Endothelial cell (in vitro differentiated cells): ENCODE data around the gene DHRS7B. TPM values are rescaled to one million over a fixed set of nuclear protein-coding genes. Genes with fewer than 3 reads are reported as not detected.

Experiments
- DNase-seq: peaks from one replicate; pipeline ENCODE4 v3.0.0; 2021; ENCODE audit warnings: low spot score
- H3K27ac Mint-ChIP-seq: one replicate; pipeline ENCODE4 v1.8.0; 2021; ENCODE audit warnings: mixed read lengths, inconsistent platforms; ENCODE audit not compliant: unreplicated experiment
- H3K27me3 Mint-ChIP-seq: one replicate; pipeline ENCODE4 v1.8.0; 2021; ENCODE audit warnings: mild to moderate bottlenecking, moderate library complexity, mixed read lengths, inconsistent platforms; ENCODE audit not compliant: unreplicated experiment
- H3K36me3 Mint-ChIP-seq: one replicate; pipeline ENCODE4 v1.8.0; 2021; ENCODE audit warnings: mild to moderate bottlenecking, low read depth, mixed read lengths, inconsistent platforms; ENCODE audit not compliant: unreplicated experiment
- H3K4me1 Mint-ChIP-seq: one replicate; pipeline ENCODE4 v1.8.0; 2021; ENCODE audit warnings: mild to moderate bottlenecking, mixed read lengths, inconsistent platforms; ENCODE audit not compliant: unreplicated experiment
- H3K4me3 Mint-ChIP-seq: one replicate; pipeline ENCODE4 v1.8.0; 2021; ENCODE audit warnings: mild to moderate bottlenecking, mixed read lengths, inconsistent platforms; ENCODE audit not compliant: unreplicated experiment
- H3K9me3 Mint-ChIP-seq: one replicate; pipeline ENCODE4 v1.8.0; 2021; ENCODE audit warnings: mixed read lengths, inconsistent platforms; ENCODE audit not compliant: unreplicated experiment
- CTCF ChIP-seq: fragments of 200-600 bp; sonication (generic); IDR thresholded peaks from one replicate; pipeline ENCODE4 v1.5.0; 2021; ENCODE audit warnings: antibody characterized with exemption; ENCODE audit not compliant: unreplicated experiment
- total RNA-seq: library from RNA; stranded (reverse); fragmentation: NEBNext Ultra II Directional; extraction: Animal tissue kit (Norgen Biotek cat#: 25700); gene quantifications from one replicate; pipeline ENCODE4 v1.2.1, GENCODE V29; 2021; ENCODE audit not compliant: unreplicated experiment

DHRS7B gene
- total RNA-seq, 1 donor from 2014 or later, result 31.0 TPM

- H3K36me3 Mint-ChIP-seq, result no peaks in the 10 kb centered on the region
- no peak overlapping the region for H3K27ac Mint-ChIP-seq
Observed at GRCh38 chr17:21090902-21091618, 35.7 kb upstream of the DHRS7B start.

GRCh38 chr17:21094298-21094704 lies 32.5 kb upstream of the DHRS7B start:
- no peak for TF ChIP-seq CTCF
- Mint-ChIP-seq H3K4me1 (no peaks in the 10 kb centered on the region), H3K36me3 (no peaks in the 10 kb centered on the region), H3K9me3 (no peaks in the 10 kb centered on the region), H3K27me3 (peaks cover 2% of the 10 kb centered on the region), H3K27ac (no peak overlapping the region), H3K4me3 (no peak overlapping the region)
- no peak for DNase-seq

More at GRCh38 chr17:21090902-21091618, 35.7 kb upstream of the DHRS7B start:
- DNase-seq, result no peak
- Mint-ChIP-seq H3K9me3 (no peaks in the 10 kb centered on the region), H3K4me1 (peaks cover 16% of the 10 kb centered on the region), H3K4me3 (no peak overlapping the region), H3K27me3 (no peaks in the 10 kb centered on the region)
- TF ChIP-seq CTCF, result no peak

GRCh38 chr17:21095735-21096134 lies 31.0 kb upstream of the DHRS7B start:
- peaks cover 2% of the 10 kb centered on the region for H3K27me3 Mint-ChIP-seq
- no peak overlapping the region for H3K27ac Mint-ChIP-seq
- no peaks in the 10 kb centered on the region for H3K36me3 Mint-ChIP-seq
- no peak for DNase-seq
- no peaks in the 10 kb centered on the region for H3K9me3 Mint-ChIP-seq
- no peak for TF ChIP-seq CTCF
- peaks cover 2% of the 10 kb centered on the region for H3K4me1 Mint-ChIP-seq
- H3K4me3 Mint-ChIP-seq, result no peak overlapping the region

DNA sequence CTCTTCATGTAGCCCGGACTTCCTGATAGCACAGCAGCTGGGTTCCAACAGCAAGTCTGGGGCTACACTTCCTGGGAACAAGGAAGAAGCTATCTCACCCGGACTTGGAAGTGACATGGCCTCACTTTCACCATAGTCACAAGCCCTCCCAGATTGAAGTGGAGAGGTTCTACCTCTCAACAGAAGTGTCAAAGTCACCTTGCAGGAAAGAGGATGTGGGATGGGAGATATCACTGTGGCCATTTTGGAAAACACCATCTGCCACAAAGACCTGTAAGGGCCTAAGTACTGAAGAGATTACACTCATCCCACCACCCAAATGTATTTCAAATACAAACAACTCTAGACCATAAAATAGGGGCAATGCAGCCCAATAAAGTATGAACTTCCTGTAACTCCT lies 29.9 kb upstream of the DHRS7B start:
- Mint-ChIP-seq H3K4me3 (no peak overlapping the region), H3K27me3 (peaks cover 2% of the 10 kb centered on the region), H3K27ac (no peak overlapping the region), H3K4me1 (peaks cover 2% of the 10 kb centered on the region), H3K36me3 (no peaks in the 10 kb centered on the region), H3K9me3 (no peaks in the 10 kb centered on the region)
- no peak for TF ChIP-seq CTCF
- DNase-seq, result no peak

GRCh38 chr17:21098934-21099689 lies 27.7 kb upstream of the DHRS7B start:
- Mint-ChIP-seq H3K27ac (peak overlapping the region; percentile 73), H3K4me1 (peaks cover 2% of the 10 kb centered on the region), H3K36me3 (no peaks in the 10 kb centered on the region), H3K9me3 (no peaks in the 10 kb centered on the region), H3K4me3 (peak overlapping the region; percentile 93), H3K27me3 (peaks cover 4% of the 10 kb centered on the region)
- no peak for TF ChIP-seq CTCF
- peak; percentile 62 for DNase-seq
